Measurements from ENCODE around the gene BCLAF3. TPM values are rescaled to one million over a fixed set of nuclear protein-coding genes. Genes with fewer than 3 reads are reported as not detected.

BCLAF3 gene
- total and polyA plus RNA-seq, 8 donors: 2.2 to 6.9 (median 4.5) TPM

DNA sequence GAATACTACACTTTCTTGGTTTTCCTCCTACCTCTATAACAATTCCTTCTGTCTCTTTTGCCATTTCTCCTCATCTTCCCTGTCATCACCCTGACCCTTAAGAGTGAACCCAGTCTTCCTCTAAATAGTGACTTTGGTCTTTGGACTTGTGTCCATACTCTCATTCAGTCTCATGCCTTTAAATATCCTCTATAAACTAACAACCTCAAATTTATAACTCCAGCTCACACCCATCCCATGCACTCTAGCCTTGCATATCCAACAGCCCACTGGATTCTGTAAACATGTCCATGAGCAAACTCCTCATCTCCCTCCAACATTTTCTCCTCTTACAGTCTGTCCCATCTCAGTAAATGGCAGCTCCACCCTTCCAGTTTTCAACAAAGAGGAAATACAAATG is 15.0 kb downstream of the BCLAF3 start:
- Histone ChIP-seq H3K36me3 (no peaks in the 10 kb centered on the region), H3K27me3 (peaks cover 0 to 14% (median 0%) of the 10 kb centered on the region in 4 donors), H3K9me3 (no peaks in the 10 kb centered on the region), H3K4me1 (no peaks in the 10 kb centered on the region), H3K27ac (no peak overlapping the region), H3K4me3 (no peak overlapping the region)
- TF ChIP-seq, protein P1, sequence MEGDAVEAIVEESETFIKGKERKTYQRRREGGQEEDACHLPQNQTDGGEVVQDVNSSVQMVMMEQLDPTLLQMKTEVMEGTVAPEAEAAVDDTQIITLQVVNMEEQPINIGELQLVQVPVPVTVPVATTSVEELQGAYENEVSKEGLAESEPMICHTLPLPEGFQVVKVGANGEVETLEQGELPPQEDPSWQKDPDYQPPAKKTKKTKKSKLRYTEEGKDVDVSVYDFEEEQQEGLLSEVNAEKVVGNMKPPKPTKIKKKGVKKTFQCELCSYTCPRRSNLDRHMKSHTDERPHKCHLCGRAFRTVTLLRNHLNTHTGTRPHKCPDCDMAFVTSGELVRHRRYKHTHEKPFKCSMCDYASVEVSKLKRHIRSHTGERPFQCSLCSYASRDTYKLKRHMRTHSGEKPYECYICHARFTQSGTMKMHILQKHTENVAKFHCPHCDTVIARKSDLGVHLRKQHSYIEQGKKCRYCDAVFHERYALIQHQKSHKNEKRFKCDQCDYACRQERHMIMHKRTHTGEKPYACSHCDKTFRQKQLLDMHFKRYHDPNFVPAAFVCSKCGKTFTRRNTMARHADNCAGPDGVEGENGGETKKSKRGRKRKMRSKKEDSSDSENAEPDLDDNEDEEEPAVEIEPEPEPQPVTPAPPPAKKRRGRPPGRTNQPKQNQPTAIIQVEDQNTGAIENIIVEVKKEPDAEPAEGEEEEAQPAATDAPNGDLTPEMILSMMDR (IDR thresholded peaks at IDR 0.05): no peak
- intact Hi-C loops (cut with DNase I): no loop called here
- no peak for DNase-seq
- ATAC-seq: no peak
- no peak for FAIRE-seq

DNA sequence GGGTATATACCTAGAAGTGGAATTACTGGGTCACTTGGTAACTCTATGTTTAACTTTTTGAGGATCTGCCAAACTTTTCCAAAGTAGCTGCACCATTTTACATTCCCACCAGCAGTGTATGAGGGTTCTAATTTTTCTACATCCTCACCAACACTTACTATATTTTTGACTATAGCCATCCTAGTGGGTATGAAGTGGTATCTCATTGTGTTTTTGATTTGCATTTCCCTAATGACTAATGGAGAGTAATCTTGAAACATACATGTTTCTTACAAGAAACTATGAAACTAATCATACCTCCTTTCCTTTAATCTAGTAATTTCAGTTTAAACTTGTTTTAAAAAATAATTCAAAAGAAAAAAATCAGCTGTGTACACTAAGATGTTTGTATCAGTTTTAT is 17.9 kb downstream of the BCLAF3 start:
- Histone ChIP-seq H3K27ac (no peak overlapping the region), H3K4me3 (no peak overlapping the region), H3K27me3 (no peaks in the 10 kb centered on the region), H3K36me3 (no peaks in the 10 kb centered on the region), H3K9me3 (no peaks in the 10 kb centered on the region), H3K4me1 (no peaks in the 10 kb centered on the region)
- TF ChIP-seq, protein P1 (IDR thresholded peaks at IDR 0.05): no peak
- FAIRE-seq (no peak), DNase-seq (no peak), ATAC-seq (no peak)
- intact Hi-C loops (cut with DNase I): no loop called here

DNA sequence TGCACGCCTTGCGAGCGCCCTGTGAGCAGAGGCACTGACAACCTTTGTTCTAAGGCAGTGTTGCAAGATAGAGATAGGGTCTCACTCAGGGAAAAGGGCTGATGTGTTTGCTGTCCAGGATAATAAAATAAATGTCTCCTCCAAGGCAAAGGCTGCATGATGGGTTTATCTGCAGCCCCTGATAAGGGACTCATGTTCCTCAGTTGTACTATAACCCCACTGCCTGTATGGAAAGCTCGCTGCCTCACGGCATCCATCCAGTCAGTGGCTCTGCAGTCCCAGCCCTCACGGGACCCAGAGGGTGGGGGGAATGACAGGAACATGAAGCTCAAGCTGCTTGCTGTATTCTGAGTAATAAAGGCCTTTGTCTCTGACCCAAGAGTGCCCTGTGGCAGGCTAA is 22.6 kb downstream of the BCLAF3 start:
- TF ChIP-seq, protein P1 (IDR thresholded peaks at IDR 0.05): no peak
- H3K27me3 ChIP-seq: no peaks in the 10 kb centered on the region
- no peaks in the 10 kb centered on the region for H3K9me3 ChIP-seq
- FAIRE-seq (no peak), DNase-seq (no peak), ATAC-seq (no peak)
- H3K4me1 ChIP-seq: no peaks in the 10 kb centered on the region
- no peak overlapping the region for H3K27ac ChIP-seq
- no peaks in the 10 kb centered on the region for H3K36me3 ChIP-seq
- no peak overlapping the region for H3K4me3 ChIP-seq
- intact Hi-C loops (cut with DNase I): no loop called here
- 89 to 94% methylated on average over 6 of the region's 6 CpGs for WGBS, 2 donors

DNA sequence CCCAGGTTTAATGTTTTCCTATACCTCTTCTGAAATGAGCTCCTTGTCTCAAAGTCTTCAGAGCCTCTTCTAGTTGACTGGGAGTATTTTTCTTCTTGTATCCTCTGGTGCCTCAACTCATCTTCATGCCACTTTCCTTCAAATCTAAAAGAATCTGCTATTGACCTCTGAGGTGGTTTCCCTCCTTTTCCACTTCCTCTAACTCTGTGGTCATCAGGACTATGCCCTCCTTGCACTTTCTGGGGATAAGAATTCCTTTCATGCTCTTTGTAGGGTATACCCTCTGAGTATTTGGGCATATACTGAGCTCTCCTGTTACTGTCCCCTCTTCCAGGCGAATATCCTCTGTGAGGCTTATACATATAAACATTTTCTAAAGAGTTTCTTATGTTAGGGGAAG is 24.8 kb downstream of the BCLAF3 start:
- FAIRE-seq: no peak
- Histone ChIP-seq H3K4me3 (no peak overlapping the region), H3K36me3 (no peaks in the 10 kb centered on the region), H3K27me3 (no peaks in the 10 kb centered on the region), H3K27ac (no peak overlapping the region), H3K4me1 (no peaks in the 10 kb centered on the region), H3K9me3 (no peaks in the 10 kb centered on the region)
- ATAC-seq: no peak
- WGBS, 2 donors: 100% methylated on average over 1 of the region's 1 CpG
- TF ChIP-seq, protein P1 (IDR thresholded peaks at IDR 0.05): no peak
- intact Hi-C loops (cut with DNase I): no loop called here
- no peak for DNase-seq

DNA sequence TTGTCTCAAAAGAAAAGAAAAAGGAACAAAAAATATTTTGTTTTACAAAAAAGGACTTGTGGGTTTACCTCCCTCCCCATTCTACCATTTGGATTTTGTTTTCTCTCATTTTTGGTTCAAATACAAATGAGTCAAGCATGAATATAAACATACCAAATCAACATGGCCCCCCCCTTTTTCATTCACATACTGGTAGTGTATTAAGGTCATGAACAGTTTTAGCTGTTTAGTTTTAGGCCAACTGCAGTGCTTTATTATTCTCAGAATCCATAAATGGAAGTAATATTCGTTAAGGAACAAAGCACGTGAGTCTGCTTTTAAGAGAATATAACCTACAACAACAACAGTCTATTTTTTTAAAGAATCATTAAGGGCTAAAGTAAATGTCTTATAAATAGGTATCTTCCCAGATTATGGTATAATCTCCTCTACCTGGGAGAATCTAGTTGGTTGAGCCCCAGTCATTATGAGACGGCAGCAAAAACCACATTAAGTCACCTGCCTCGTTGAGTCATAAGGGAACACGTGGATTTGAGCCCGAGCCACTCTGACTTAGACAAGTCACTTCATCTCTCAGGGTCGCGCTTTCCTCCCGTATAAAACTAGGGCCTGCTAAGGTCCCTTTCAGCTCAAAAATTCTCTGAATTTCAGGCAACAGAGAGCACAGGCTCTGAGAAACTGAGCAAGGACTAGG is 26.7 kb downstream of the BCLAF3 start:
- H3K27ac ChIP-seq: no peak overlapping the region
- no peaks in the 10 kb centered on the region for H3K36me3 ChIP-seq
- 84 to 92% methylated on average over 9 of the region's 9 CpGs for WGBS, 2 donors
- H3K4me1 ChIP-seq: no peaks in the 10 kb centered on the region
- no peak overlapping the region for H3K4me3 ChIP-seq
- intact Hi-C loops (cut with DNase I): no loop called here
- H3K27me3 ChIP-seq: no peaks in the 10 kb centered on the region
- H3K9me3 ChIP-seq: no peaks in the 10 kb centered on the region
- no peak for DNase-seq
- ATAC-seq: no peak
- TF ChIP-seq, protein P1 (IDR thresholded peaks at IDR 0.05): no peak
- FAIRE-seq: no peak
